IPS-18a (cell line): ENCODE results near the gene XRCC4.
A peak's percentile ranks its signal among the peaks of the same experiment; 100 is the strongest.

Source experiments
- H3K27ac ChIP-seq: one replicate; pipeline ENCODE4 v1.5.1; 2013; ENCODE audit warnings: low read length
- H3K27me3 ChIP-seq: one replicate; pipeline ENCODE4 v1.6.1; 2013; ENCODE audit warnings: mild to moderate bottlenecking, low read length; ENCODE audit not compliant: control insufficient read depth, insufficient read depth
- H3K36me3 ChIP-seq: one replicate; pipeline ENCODE4 v1.6.1; 2013; ENCODE audit warnings: low read depth, low read length; ENCODE audit not compliant: control insufficient read depth
- H3K4me1 ChIP-seq: one replicate; pipeline ENCODE4 v1.6.1; 2013; ENCODE audit warnings: low read depth, low read length; ENCODE audit not compliant: control insufficient read depth
- H3K4me3 ChIP-seq: one replicate; pipeline ENCODE4 v1.5.1; 2013; ENCODE audit warnings: low read length
- H3K9ac ChIP-seq: one replicate; pipeline ENCODE4 v1.6.1; 2013; ENCODE audit warnings: mild to moderate bottlenecking, low read length, moderate library complexity
- H3K9me3 ChIP-seq: one replicate; pipeline ENCODE4 v1.6.1; 2013; ENCODE audit warnings: low read depth, low read length; ENCODE audit not compliant: control insufficient read depth

The XRCC4 gene

GRCh38 chr5:83076742-83077661, at the start of gene XRCC4, which contains the start of gene TMEM167A:
Gene XRCC4, plus strand, starts transcription at chr5:83077547. Its CDS starts 27,373 bp downstream, at chr5:83104920.
Gene TMEM167A, minus strand, starts transcription at chr5:83077394. Its CDS starts 71 bp downstream, at chr5:83077323.
- H3K4me1 ChIP-seq: peaks cover 14% of the 10 kb centered on the region
- no peaks in the 10 kb centered on the region for H3K9me3 ChIP-seq
- peak within 1 kb of the TSS; percentile 93 for H3K4me3 ChIP-seq

DNA sequence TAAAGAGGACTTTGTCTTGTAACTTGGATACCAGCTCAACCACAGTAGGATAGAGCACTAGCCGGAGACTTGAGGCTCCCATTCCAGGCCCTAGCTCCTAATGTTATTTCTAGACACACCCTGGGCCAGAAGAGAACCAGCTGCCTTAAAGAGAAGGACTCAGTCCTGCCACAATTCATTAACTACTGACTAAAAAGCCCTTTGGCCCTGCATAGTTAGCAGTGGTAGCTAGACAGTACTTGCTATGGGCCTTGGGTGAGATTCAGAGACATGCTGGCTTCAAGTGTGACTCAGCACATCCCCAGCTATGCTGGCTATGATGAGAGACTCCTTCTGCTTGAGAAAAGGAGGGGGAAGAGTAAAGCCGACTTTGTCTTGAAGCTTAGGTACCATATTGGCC, 47.4 kb upstream of the XRCC4 start:
- H3K27ac ChIP-seq: no peak overlapping the region
- H3K9ac ChIP-seq: no peak overlapping the region

More at GRCh38 chr5:83076742-83077661, at the start of gene XRCC4, which contains the start of gene TMEM167A:
- H3K27me3 ChIP-seq: no peaks in the 10 kb centered on the region
- H3K9ac ChIP-seq: peak within 1 kb of the TSS; percentile 94
- peak within 1 kb of the TSS; percentile 90 for H3K27ac ChIP-seq
- peaks cover 6% of the 10 kb centered on the region for H3K36me3 ChIP-seq

GRCh38 chr5:83031381-83031780, 46.0 kb upstream of the XRCC4 start:
- no peak overlapping the region for H3K27ac ChIP-seq
- no peaks in the 10 kb centered on the region for H3K27me3 ChIP-seq
- H3K4me3 ChIP-seq: no peak overlapping the region
- no peaks in the 10 kb centered on the region for H3K9me3 ChIP-seq
- H3K4me1 ChIP-seq: peaks cover 29% of the 10 kb centered on the region
- H3K36me3 ChIP-seq: no peaks in the 10 kb centered on the region
- no peak overlapping the region for H3K9ac ChIP-seq

More for the DNA sequence above, 47.4 kb upstream of the XRCC4 start:
- Histone ChIP-seq H3K27me3 (no peaks in the 10 kb centered on the region), H3K9me3 (no peaks in the 10 kb centered on the region), H3K4me1 (peaks cover 29% of the 10 kb centered on the region), H3K36me3 (no peaks in the 10 kb centered on the region), H3K4me3 (no peak overlapping the region)

- H3K27ac ChIP-seq: no peak overlapping the region
- no peak overlapping the region for H3K9ac ChIP-seq
- H3K27me3 ChIP-seq: no peaks in the 10 kb centered on the region
- no peaks in the 10 kb centered on the region for H3K36me3 ChIP-seq
- peaks cover 27% of the 10 kb centered on the region for H3K4me1 ChIP-seq
- no peak overlapping the region for H3K4me3 ChIP-seq
- H3K9me3 ChIP-seq: no peaks in the 10 kb centered on the region
Measured at GRCh38 chr5:83034036-83034435, 43.3 kb upstream of the XRCC4 start.

- no peak overlapping the region for H3K4me3 ChIP-seq
- H3K27ac ChIP-seq: no peak overlapping the region
- no peak overlapping the region for H3K9ac ChIP-seq
- H3K4me1 ChIP-seq: peaks cover 27% of the 10 kb centered on the region
- no peaks in the 10 kb centered on the region for H3K27me3 ChIP-seq
- no peaks in the 10 kb centered on the region for H3K36me3 ChIP-seq
- no peaks in the 10 kb centered on the region for H3K9me3 ChIP-seq
Measured at GRCh38 chr5:83034528-83035207, 42.7 kb upstream of the XRCC4 start.

- no peaks in the 10 kb centered on the region for H3K27me3 ChIP-seq
- no peak overlapping the region for H3K9ac ChIP-seq
- peaks cover 27% of the 10 kb centered on the region for H3K4me1 ChIP-seq
- H3K36me3 ChIP-seq: no peaks in the 10 kb centered on the region
- H3K27ac ChIP-seq: no peak overlapping the region
- H3K4me3 ChIP-seq: no peak overlapping the region
- no peaks in the 10 kb centered on the region for H3K9me3 ChIP-seq
Measured at GRCh38 chr5:83035373-83036100, 41.8 kb upstream of the XRCC4 start.

GRCh38 chr5:83036991-83037575, 40.3 kb upstream of the XRCC4 start:
- H3K4me3 ChIP-seq: no peak overlapping the region
- no peaks in the 10 kb centered on the region for H3K27me3 ChIP-seq
- no peaks in the 10 kb centered on the region for H3K9me3 ChIP-seq
- H3K27ac ChIP-seq: no peak overlapping the region
- no peak overlapping the region for H3K9ac ChIP-seq
- peaks cover 27% of the 10 kb centered on the region for H3K4me1 ChIP-seq
- no peaks in the 10 kb centered on the region for H3K36me3 ChIP-seq

DNA sequence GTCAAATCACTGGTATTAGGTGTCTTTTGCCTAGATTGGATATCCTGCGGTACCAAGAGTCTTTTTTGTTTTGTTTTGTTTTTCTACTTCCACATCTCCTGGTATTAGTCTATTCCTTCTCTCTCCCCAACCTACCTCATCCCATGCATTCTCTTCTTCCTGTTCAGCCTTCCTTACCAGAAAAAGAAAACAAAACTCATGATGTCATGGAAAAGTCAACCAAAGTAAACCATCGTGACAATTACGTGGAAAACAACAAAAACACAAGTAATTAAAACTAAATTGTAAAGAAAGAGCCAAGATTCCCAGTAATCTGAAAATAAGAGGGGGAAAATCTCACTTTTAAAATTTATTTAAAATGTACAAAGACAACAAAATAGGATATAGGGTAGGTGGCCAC, 38.4 kb upstream of the XRCC4 start:
- Histone ChIP-seq H3K9me3 (no peaks in the 10 kb centered on the region), H3K27me3 (no peaks in the 10 kb centered on the region), H3K27ac (no peak overlapping the region), H3K4me3 (no peak overlapping the region), H3K36me3 (no peaks in the 10 kb centered on the region), H3K4me1 (peaks cover 27% of the 10 kb centered on the region), H3K9ac (no peak overlapping the region)

DNA sequence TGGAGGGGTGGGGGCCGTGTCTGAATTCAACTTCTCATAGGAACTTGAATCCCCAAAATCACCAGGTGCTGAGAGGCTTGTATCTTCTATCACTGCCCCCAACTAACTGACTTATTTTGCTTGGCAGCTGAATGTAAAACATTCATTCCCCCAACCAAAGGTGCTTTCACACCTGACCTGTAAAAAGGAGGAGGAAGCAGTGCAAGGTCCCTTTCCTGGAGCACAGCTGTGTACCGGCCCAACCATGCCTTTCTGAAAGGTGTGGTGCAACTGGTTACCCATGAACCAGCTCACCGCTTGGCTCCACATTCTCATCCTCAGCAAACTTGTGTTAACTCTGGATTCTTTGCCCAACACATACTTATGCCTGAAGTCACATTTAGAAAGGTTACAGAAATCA, 34.8 kb upstream of the XRCC4 start:
- H3K4me1 ChIP-seq: peaks cover under 1% of the 10 kb centered on the region
- no peaks in the 10 kb centered on the region for H3K9me3 ChIP-seq
- no peaks in the 10 kb centered on the region for H3K36me3 ChIP-seq
- H3K9ac ChIP-seq: no peak overlapping the region
- H3K4me3 ChIP-seq: no peak overlapping the region
- H3K27me3 ChIP-seq: no peaks in the 10 kb centered on the region
- no peak overlapping the region for H3K27ac ChIP-seq

DNA sequence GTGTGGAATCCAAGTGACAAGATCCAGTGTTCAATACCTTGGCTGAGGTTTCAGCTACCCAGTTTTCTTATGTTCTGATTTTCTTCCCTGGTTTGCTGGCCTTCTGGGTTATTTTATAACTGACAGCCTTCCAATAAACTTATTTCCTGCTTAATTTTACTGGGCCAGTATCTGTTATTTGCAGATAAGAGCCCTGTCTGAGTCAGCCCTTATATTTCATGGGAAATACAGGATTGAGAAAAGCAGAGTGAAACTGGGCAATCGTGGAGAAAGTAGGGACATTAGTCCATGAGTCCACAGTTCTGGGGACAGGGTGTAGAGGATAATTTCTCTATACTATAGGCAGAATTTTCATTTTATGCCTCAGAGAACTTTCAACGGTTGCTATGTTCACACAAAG, 32.4 kb upstream of the XRCC4 start:
- Histone ChIP-seq H3K27me3 (no peaks in the 10 kb centered on the region), H3K27ac (no peak overlapping the region)

GRCh38 chr5:83048277-83048676, 29.1 kb upstream of the XRCC4 start:
- H3K9ac ChIP-seq: no peak overlapping the region
- no peak overlapping the region for H3K27ac ChIP-seq
- peaks cover 6% of the 10 kb centered on the region for H3K36me3 ChIP-seq
- no peaks in the 10 kb centered on the region for H3K4me1 ChIP-seq
- H3K4me3 ChIP-seq: no peak overlapping the region
- H3K9me3 ChIP-seq: no peaks in the 10 kb centered on the region
- no peaks in the 10 kb centered on the region for H3K27me3 ChIP-seq

More for the DNA sequence above, 32.4 kb upstream of the XRCC4 start:
- Histone ChIP-seq H3K4me1 (no peaks in the 10 kb centered on the region), H3K36me3 (no peaks in the 10 kb centered on the region), H3K9ac (no peak overlapping the region), H3K9me3 (no peaks in the 10 kb centered on the region), H3K4me3 (no peak overlapping the region)
